ENCODE results near the gene MEGF10.

Gene MEGF10

GRCh38 chr5:127409921-127410675, 119.5 kb downstream of the MEGF10 start:
- DNase-seq (ENCODE audit: low read depth, low spot score), result no peak

- DNase-seq (ENCODE audit: low read depth, low spot score), result no peak
Measured at GRCh38 chr5:127410959-127411358, 120.4 kb downstream of the MEGF10 start.

GRCh38 chr5:127411381-127411780, 120.8 kb downstream of the MEGF10 start:
- DNase-seq (ENCODE audit: low read depth, low spot score), result no peak

- DNase-seq (ENCODE audit: low read depth, low spot score), result no peak
Measured at GRCh38 chr5:127412698-127413097, 122.1 kb downstream of the MEGF10 start.

- no peak for DNase-seq (ENCODE audit: low read depth, low spot score)
Measured at GRCh38 chr5:127415034-127415433, 124.4 kb downstream of the MEGF10 start.

- no peak for DNase-seq (ENCODE audit: low read depth, low spot score)
Measured at GRCh38 chr5:127416906-127417305, 126.3 kb downstream of the MEGF10 start.

- no peak for DNase-seq (ENCODE audit: low read depth, low spot score)
Measured at GRCh38 chr5:127417528-127417927, 126.9 kb downstream of the MEGF10 start.

- no peak for DNase-seq (ENCODE audit: low read depth, low spot score)
Measured at GRCh38 chr5:127418367-127418766, 127.8 kb downstream of the MEGF10 start.

- no peak for DNase-seq (ENCODE audit: low read depth, low spot score)
Measured at GRCh38 chr5:127418974-127419682, 128.5 kb downstream of the MEGF10 start.

- no peak for DNase-seq (ENCODE audit: low read depth, low spot score)
Measured at GRCh38 chr5:127419683-127420257, 129.2 kb downstream of the MEGF10 start.

- no peak for DNase-seq (ENCODE audit: low read depth, low spot score)
Measured at GRCh38 chr5:127420758-127421157, 130.2 kb downstream of the MEGF10 start.

- no peak for DNase-seq (ENCODE audit: low read depth, low spot score)
Measured at GRCh38 chr5:127421471-127421870, 130.9 kb downstream of the MEGF10 start.

GRCh38 chr5:127423173-127423798, 132.7 kb downstream of the MEGF10 start:
- DNase-seq (ENCODE audit: low read depth, low spot score), result no peak

GRCh38 chr5:127425037-127425436, 134.4 kb downstream of the MEGF10 start:
- DNase-seq (ENCODE audit: low read depth, low spot score), result no peak

GRCh38 chr5:127425868-127426267, 135.3 kb downstream of the MEGF10 start:
- no peak for DNase-seq (ENCODE audit: low read depth, low spot score)

GRCh38 chr5:127426661-127427060, 136.1 kb downstream of the MEGF10 start:
- no peak for DNase-seq (ENCODE audit: low read depth, low spot score)

- DNase-seq (ENCODE audit: low read depth, low spot score), result no peak
Measured at GRCh38 chr5:127428276-127428675, 137.7 kb downstream of the MEGF10 start.

- DNase-seq (ENCODE audit: low read depth, low spot score), result peak; percentile 68
Measured at GRCh38 chr5:127428748-127429147, 138.2 kb downstream of the MEGF10 start.

- DNase-seq (ENCODE audit: low read depth, low spot score), result no peak
Measured at GRCh38 chr5:127429928-127430327, 139.3 kb downstream of the MEGF10 start.

- no peak for DNase-seq (ENCODE audit: low read depth, low spot score)
Measured at GRCh38 chr5:127430627-127431026, 140.0 kb downstream of the MEGF10 start.

- peak; percentile 47 for DNase-seq (ENCODE audit: low read depth, low spot score)
Measured at GRCh38 chr5:127431977-127432585, 141.5 kb downstream of the MEGF10 start.

- DNase-seq (ENCODE audit: low read depth, low spot score), result no peak
Measured at GRCh38 chr5:127433526-127433925, 142.9 kb downstream of the MEGF10 start.
